ENCODE data around the gene SORCS3. TPM values are rescaled to one million over a fixed set of nuclear protein-coding genes. Genes with fewer than 3 reads are reported as not detected.

Gene SORCS3
- total and polyA plus RNA-seq, 10 of the 15 experiments (the other 5 are each of a cell fraction or from before 2014, with no cell fraction given) = 0.01 to 0.04 (median 0.02) TPM; not detected in 7

- TF ChIP-seq NR2F1 (conservative IDR thresholded peaks at IDR 0.05) (no peak), CREB1 (IDR thresholded peaks at IDR 0.05; ENCODE audit: low read depth) (no peak)
Measured at GRCh38 chr10:105070952-105071351, 429.9 kb downstream of the SORCS3 start (continued).

- in situ Hi-C loops (cut with MboI) = no loop called here
- ATAC-seq = no peak
- no peaks in the 10 kb centered on the region for H4K20me1 ChIP-seq (ENCODE audit: control insufficient read depth, insufficient read depth)
Measured at GRCh38 chr10:105071980-105072379, 430.9 kb downstream of the SORCS3 start.

More at GRCh38 chr10:105071980-105072379, 430.9 kb downstream of the SORCS3 start:
- no peak overlapping the region for H3K4me2 ChIP-seq (ENCODE audit: control insufficient read depth, insufficient read depth)
- no peak overlapping the region for H2AFZ ChIP-seq (ENCODE audit: control insufficient read depth, low read depth, low read length)
- no peak overlapping the region for H3K27ac ChIP-seq (ENCODE audit: control insufficient read depth, insufficient read depth)
- DNase-seq (ENCODE audit: low read depth, low spot score) (no peak), FAIRE-seq (no peak)
- SMC1A ChIA-PET (ENCODE audit: uncharacterized antibody, unreplicated experiment) = no interaction called here
- no peak overlapping the region for H3K4me3 ChIP-seq
- H3K9ac ChIP-seq (ENCODE audit: control insufficient read depth, insufficient read depth, low read length) = no peak overlapping the region
- H3K27me3 ChIP-seq (replicated peaks in 1 of 2; ENCODE audit: control insufficient read depth in 2 of 2, insufficient read depth in 2 of 2, low read length in 1 of 2) = no peaks in the 10 kb centered on the region
- H3K9me3 ChIP-seq (replicated peaks; ENCODE audit: control insufficient read depth, insufficient read depth, low read length) = no peaks in the 10 kb centered on the region
- TF ChIP-seq CHD1 (IDR thresholded peaks at IDR 0.05; ENCODE audit: low read depth, low read length) (no peak), MTA2 (IDR thresholded peaks at IDR 0.05; ENCODE audit: low read depth) (no peak), POLR2AphosphoS2 (IDR thresholded peaks at IDR 0.05; ENCODE audit: low read depth, low read length) (no peak), ZSCAN29 (IDR thresholded peaks at IDR 0.05) (no peak), SMARCA5 (IDR thresholded peaks at IDR 0.05) (no peak), HDAC6 (IDR thresholded peaks at IDR 0.05; ENCODE audit: unreplicated experiment) (no peak), MEF2A (IDR thresholded peaks at IDR 0.05; ENCODE audit: insufficient read depth, low read depth, low read length) (no peak), IKZF2 (IDR thresholded peaks at IDR 0.05) (no peak), E2F8 (IDR thresholded peaks at IDR 0.05; ENCODE audit: low read depth, partially characterized antibody) (no peak), RUNX3 (IDR thresholded peaks at IDR 0.05; ENCODE audit: low read length) (no peak), MYB (IDR thresholded peaks at IDR 0.05; ENCODE audit: borderline replicate concordance, low read depth, low read length) (no peak), HSF1 (IDR thresholded peaks at IDR 0.05; ENCODE audit: low read depth, low read length) (no peak), SREBF2 (IDR thresholded peaks at IDR 0.05; ENCODE audit: low read length) (no peak), EED (IDR thresholded peaks at IDR 0.05; ENCODE audit: low read depth) (no peak), EZH2 (IDR thresholded peaks at IDR 0.05; ENCODE audit: borderline replicate concordance, control insufficient read depth, low read depth, low read length) (no peak)
- TF ChIP-seq, protein P1, sequence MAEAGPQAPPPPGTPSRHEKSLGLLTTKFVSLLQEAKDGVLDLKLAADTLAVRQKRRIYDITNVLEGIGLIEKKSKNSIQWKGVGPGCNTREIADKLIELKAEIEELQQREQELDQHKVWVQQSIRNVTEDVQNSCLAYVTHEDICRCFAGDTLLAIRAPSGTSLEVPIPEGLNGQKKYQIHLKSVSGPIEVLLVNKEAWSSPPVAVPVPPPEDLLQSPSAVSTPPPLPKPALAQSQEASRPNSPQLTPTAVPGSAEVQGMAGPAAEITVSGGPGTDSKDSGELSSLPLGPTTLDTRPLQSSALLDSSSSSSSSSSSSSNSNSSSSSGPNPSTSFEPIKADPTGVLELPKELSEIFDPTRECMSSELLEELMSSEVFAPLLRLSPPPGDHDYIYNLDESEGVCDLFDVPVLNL (IDR thresholded peaks at IDR 0.05; ENCODE audit: low read depth, low read length) = no peak
- CTCF ChIA-PET = interaction anchor here (0.6 kb wide), 1 partner anchor 1108 kb away, joined by 3 read pairs; no protein-coding TSS in a partner anchor
- RAD21 ChIA-PET (ENCODE audit: unreplicated experiment) = no interaction called here
- WGBS (ENCODE audit: insufficient coverage, insufficient replicate concordance, low lambda C conversion rate, missing lambda C conversion rate) = 30% methylated on average over 5 of the region's 5 CpGs
- H3K79me2 ChIP-seq (ENCODE audit: control insufficient read depth, insufficient read depth, low read length) = no peaks in the 10 kb centered on the region
- BruUV-seq (replicated peaks) = no TSS peak
- intact Hi-C loops (cut with micrococcal nuclease; ENCODE audit: unreplicated experiment) = no loop called here
- H3K4me1 ChIP-seq (ENCODE audit: control insufficient read depth, insufficient read depth, low read length) = no peaks in the 10 kb centered on the region
- POLR2A ChIA-PET = no interaction called here
- no peaks in the 10 kb centered on the region for H3K36me3 ChIP-seq (ENCODE audit: control insufficient read depth in 2 of 2, insufficient read depth in 2 of 2, low read length in 1 of 2)

Measured in GM12878 (cell line).